ENCODE measurements around the gene TRIM71. TPM values are rescaled to one million over a fixed set of nuclear protein-coding genes. Genes with fewer than 3 reads are reported as not detected.
"Not testable (repeated sequence)": the region's sequence is repeated elsewhere in the genome, so short reads cannot be mapped to it uniquely, and the experiment has no call there.

TRIM71 gene
- not detected for polyA plus RNA-seq

DNA sequence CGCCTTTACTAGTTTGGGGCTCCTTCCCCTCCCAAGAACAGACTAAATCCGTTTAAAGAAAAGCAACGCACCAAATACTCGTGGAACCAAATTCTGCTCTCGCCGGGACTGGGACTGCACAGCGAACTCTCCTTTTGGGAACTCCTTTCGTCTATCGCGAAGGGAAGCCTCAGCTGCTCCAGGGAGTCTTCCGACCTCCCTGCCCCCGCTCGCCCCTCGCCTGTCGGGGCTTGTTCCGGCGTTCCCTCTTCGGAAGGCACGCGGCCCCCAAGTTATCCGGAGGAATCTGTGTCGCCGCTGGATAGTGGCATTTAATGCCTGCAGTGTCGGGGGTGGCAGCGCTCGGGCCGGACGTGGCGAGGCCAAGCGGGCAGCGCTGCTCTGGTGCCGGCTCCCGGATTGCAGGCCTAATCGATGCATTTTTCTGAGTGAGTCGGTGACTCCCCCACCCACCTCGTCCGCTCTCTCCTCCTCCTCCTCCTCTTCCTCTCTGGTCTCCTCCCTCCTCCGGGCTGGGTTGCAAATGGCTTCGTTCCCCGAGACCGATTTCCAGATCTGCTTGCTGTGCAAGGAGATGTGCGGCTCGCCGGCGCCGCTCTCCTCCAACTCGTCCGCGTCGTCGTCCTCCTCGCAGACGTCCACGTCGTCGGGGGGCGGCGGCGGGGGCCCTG is at the start of gene TRIM71:
Gene TRIM71 (plus strand): TSS at position 440 of the 671 bp plus-strand sequence. CDS start 84 bp downstream, at position 524.
- H3K4me1 ChIP-seq (ENCODE audit: control insufficient read depth in 2 of 2, insufficient read depth in 2 of 2, low read length in 1 of 2): peaks cover 12 to 17% of the 10 kb centered on the region in 2 donors
- H3K27ac ChIP-seq (ENCODE audit: low read depth in 2 of 2, low read length in 1 of 2): no peak within 1 kb of the TSS
- 1 to 2% methylated on average over 59 of the region's 59 CpGs for WGBS, 2 donors
- H3K36me3 ChIP-seq (ENCODE audit: control insufficient read depth in 2 of 2, insufficient read depth in 2 of 2, low read length in 1 of 2): no peaks in the 10 kb centered on the region
- H3K4me3 ChIP-seq (ENCODE audit: low read depth in 1 of 2, low read length in 2 of 2): peak within 1 kb of the TSS; percentile 30 to 48
- peaks cover 5 to 8% of the 10 kb centered on the region in 2 donors for H3K9me3 ChIP-seq (ENCODE audit: control insufficient read depth in 2 of 2, insufficient read depth in 1 of 2, low read depth in 1 of 2, low read length in 1 of 2)
- H3K27me3 ChIP-seq (ENCODE audit: control insufficient read depth in 1 of 2, insufficient read depth in 2 of 2, low read length in 2 of 2): peaks cover 20 to 25% of the 10 kb centered on the region in 2 donors

GRCh38 chr3:32778389-32778788 is 39.4 kb upstream of the TRIM71 start:
- Histone ChIP-seq H3K4me1 (ENCODE audit: control insufficient read depth in 2 of 2, insufficient read depth in 2 of 2, low read length in 1 of 2) (peaks cover 0 to 5% of the 10 kb centered on the region in 2 donors), H3K27ac (ENCODE audit: low read depth in 2 of 2, low read length in 1 of 2) (no peak overlapping the region), H3K27me3 (ENCODE audit: control insufficient read depth in 1 of 2, insufficient read depth in 2 of 2, low read length in 2 of 2) (no peaks in the 10 kb centered on the region), H3K36me3 (ENCODE audit: control insufficient read depth in 2 of 2, insufficient read depth in 2 of 2, low read length in 1 of 2) (peaks cover 0 to 2% of the 10 kb centered on the region in 2 donors), H3K4me3 (ENCODE audit: low read depth in 1 of 2, low read length in 2 of 2) (no peak overlapping the region), H3K9me3 (ENCODE audit: control insufficient read depth in 2 of 2, insufficient read depth in 1 of 2, low read depth in 1 of 2, low read length in 1 of 2) (no peaks in the 10 kb centered on the region)
- WGBS, 2 donors: 92 to 95% methylated on average over 4 of the region's 4 CpGs

- H3K9me3 ChIP-seq (ENCODE audit: control insufficient read depth in 2 of 2, insufficient read depth in 1 of 2, low read depth in 1 of 2, low read length in 1 of 2): no peaks in the 10 kb centered on the region
- WGBS, 2 donors: 89 to 91% methylated on average over 10 of the region's 10 CpGs
- H3K27me3 ChIP-seq (ENCODE audit: control insufficient read depth in 1 of 2, insufficient read depth in 2 of 2, low read length in 2 of 2): no peaks in the 10 kb centered on the region
- H3K27ac ChIP-seq (ENCODE audit: low read depth in 2 of 2, low read length in 1 of 2): no peak overlapping the region
- no peaks in the 10 kb centered on the region for H3K36me3 ChIP-seq (ENCODE audit: control insufficient read depth in 2 of 2, insufficient read depth in 2 of 2, low read length in 1 of 2)
- H3K4me3 ChIP-seq (ENCODE audit: low read depth in 1 of 2, low read length in 2 of 2): no peak overlapping the region
- H3K4me1 ChIP-seq (ENCODE audit: control insufficient read depth in 2 of 2, insufficient read depth in 2 of 2, low read length in 1 of 2): peaks cover 0 to 5% of the 10 kb centered on the region in 2 donors
Observed at GRCh38 chr3:32780071-32780734, 37.6 kb upstream of the TRIM71 start.

GRCh38 chr3:32780735-32781210 is 37.0 kb upstream of the TRIM71 start:
- no peaks in the 10 kb centered on the region for H3K36me3 ChIP-seq (ENCODE audit: control insufficient read depth in 2 of 2, insufficient read depth in 2 of 2, low read length in 1 of 2)
- peak overlapping the region; percentile 45 to 52 for H3K4me3 ChIP-seq (ENCODE audit: low read depth in 1 of 2, low read length in 2 of 2)

DNA sequence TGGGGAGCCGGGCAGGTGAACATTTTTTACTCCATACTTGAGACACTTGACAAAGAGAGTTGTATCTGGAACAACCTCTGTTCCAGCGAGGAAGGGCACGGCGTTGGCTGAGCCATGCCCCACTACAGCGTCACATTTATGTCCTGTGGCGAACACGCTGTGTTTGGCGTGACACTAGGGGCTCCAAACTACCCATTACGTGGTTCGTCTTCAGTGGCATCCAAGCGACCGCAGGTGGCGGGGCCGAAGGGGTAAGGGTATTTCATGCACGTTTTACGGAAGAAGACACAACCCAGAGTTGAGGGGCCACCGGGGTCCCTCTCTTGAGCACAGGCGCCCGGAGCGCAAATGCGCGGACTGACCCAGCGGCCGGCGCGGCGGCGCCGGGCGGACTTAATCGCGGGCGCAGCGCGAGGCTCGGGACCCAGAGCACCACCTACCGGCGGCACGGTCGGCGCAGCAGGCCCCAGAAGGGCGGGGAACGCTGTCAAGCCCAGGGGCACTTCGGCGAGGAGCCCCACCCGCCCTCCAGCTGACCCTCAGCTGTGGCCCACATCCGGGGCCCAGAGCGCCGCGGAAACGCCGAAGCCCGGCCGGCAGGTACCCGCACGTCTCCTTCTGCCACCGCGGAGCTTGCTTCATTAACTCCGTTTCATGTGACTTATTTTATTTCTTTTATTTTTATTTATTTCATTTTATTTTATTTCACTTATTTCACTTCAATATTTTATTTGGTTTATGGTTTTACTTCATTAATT is 36.4 kb upstream of the TRIM71 start:
- no peaks in the 10 kb centered on the region for H3K27me3 ChIP-seq (ENCODE audit: control insufficient read depth in 1 of 2, insufficient read depth in 2 of 2, low read length in 2 of 2)
- H3K27ac ChIP-seq (ENCODE audit: low read depth in 2 of 2, low read length in 1 of 2): no peak overlapping the region
- peak overlapping the region; percentile 45 to 52 for H3K4me3 ChIP-seq (ENCODE audit: low read depth in 1 of 2, low read length in 2 of 2)
- no peaks in the 10 kb centered on the region for H3K9me3 ChIP-seq (ENCODE audit: control insufficient read depth in 2 of 2, insufficient read depth in 1 of 2, low read depth in 1 of 2, low read length in 1 of 2)
- WGBS, 2 donors: 1% methylated on average over 56 to 59 of the region's 59 CpGs
- no peaks in the 10 kb centered on the region for H3K36me3 ChIP-seq (ENCODE audit: control insufficient read depth in 2 of 2, insufficient read depth in 2 of 2, low read length in 1 of 2)
- peaks cover 0 to 5% of the 10 kb centered on the region in 2 donors for H3K4me1 ChIP-seq (ENCODE audit: control insufficient read depth in 2 of 2, insufficient read depth in 2 of 2, low read length in 1 of 2)

More at GRCh38 chr3:32780735-32781210, 37.0 kb upstream of the TRIM71 start:
- no peak overlapping the region for H3K27ac ChIP-seq (ENCODE audit: low read depth in 2 of 2, low read length in 1 of 2)
- H3K4me1 ChIP-seq (ENCODE audit: control insufficient read depth in 2 of 2, insufficient read depth in 2 of 2, low read length in 1 of 2): peaks cover 0 to 5% of the 10 kb centered on the region in 2 donors
- no peaks in the 10 kb centered on the region for H3K27me3 ChIP-seq (ENCODE audit: control insufficient read depth in 1 of 2, insufficient read depth in 2 of 2, low read length in 2 of 2)
- WGBS, 2 donors: 3 to 5% methylated on average over 36 of the region's 36 CpGs
- H3K9me3 ChIP-seq (ENCODE audit: control insufficient read depth in 2 of 2, insufficient read depth in 1 of 2, low read depth in 1 of 2, low read length in 1 of 2): no peaks in the 10 kb centered on the region

DNA sequence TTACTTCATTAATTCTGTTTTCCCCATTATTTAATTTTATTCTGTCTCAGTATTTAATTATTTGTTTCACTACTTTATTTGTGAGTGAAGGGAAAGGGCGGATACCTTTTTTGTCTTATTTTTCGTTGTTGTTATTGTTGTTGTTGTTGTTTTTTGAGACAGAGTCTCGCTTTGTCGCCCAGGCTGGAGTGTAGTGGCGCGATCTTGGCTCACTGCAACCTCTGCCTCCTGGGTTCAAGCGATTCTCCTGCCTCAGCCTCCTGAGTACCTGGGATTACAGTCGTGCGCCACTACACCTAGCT is 35.9 kb upstream of the TRIM71 start:
- not testable (repeated sequence) for H3K4me1 ChIP-seq (ENCODE audit: control insufficient read depth in 2 of 2, insufficient read depth in 2 of 2, low read length in 1 of 2); H3K9me3 ChIP-seq (ENCODE audit: control insufficient read depth in 2 of 2, insufficient read depth in 1 of 2, low read depth in 1 of 2, low read length in 1 of 2); H3K4me3 ChIP-seq (ENCODE audit: low read depth in 1 of 2, low read length in 2 of 2); H3K27ac ChIP-seq (ENCODE audit: low read depth in 2 of 2, low read length in 1 of 2); H3K27me3 ChIP-seq (ENCODE audit: control insufficient read depth in 1 of 2, insufficient read depth in 2 of 2, low read length in 2 of 2); H3K36me3 ChIP-seq (ENCODE audit: control insufficient read depth in 2 of 2, insufficient read depth in 2 of 2, low read length in 1 of 2)
- WGBS, 2 donors: 87 to 90% methylated on average over 9 of the region's 9 CpGs

- Histone ChIP-seq H3K36me3 (ENCODE audit: control insufficient read depth in 2 of 2, insufficient read depth in 2 of 2, low read length in 1 of 2) (no peaks in the 10 kb centered on the region), H3K27ac (ENCODE audit: low read depth in 2 of 2, low read length in 1 of 2) (no peak overlapping the region), H3K27me3 (ENCODE audit: control insufficient read depth in 1 of 2, insufficient read depth in 2 of 2, low read length in 2 of 2) (no peaks in the 10 kb centered on the region), H3K4me3 (ENCODE audit: low read depth in 1 of 2, low read length in 2 of 2) (no peak overlapping the region), H3K9me3 (ENCODE audit: control insufficient read depth in 2 of 2, insufficient read depth in 1 of 2, low read depth in 1 of 2, low read length in 1 of 2) (no peaks in the 10 kb centered on the region), H3K4me1 (ENCODE audit: control insufficient read depth in 2 of 2, insufficient read depth in 2 of 2, low read length in 1 of 2) (peaks cover 0 to 5% of the 10 kb centered on the region in 2 donors)
- 95 to 98% methylated on average over 3 of the region's 3 CpGs for WGBS, 2 donors
Observed at GRCh38 chr3:32782407-32782806, 35.4 kb upstream of the TRIM71 start.

GRCh38 chr3:32791833-32792232 is 26.0 kb upstream of the TRIM71 start:
- Histone ChIP-seq H3K4me1 (ENCODE audit: control insufficient read depth in 2 of 2, insufficient read depth in 2 of 2, low read length in 1 of 2) (no peaks in the 10 kb centered on the region), H3K27me3 (ENCODE audit: control insufficient read depth in 1 of 2, insufficient read depth in 2 of 2, low read length in 2 of 2) (no peaks in the 10 kb centered on the region), H3K4me3 (ENCODE audit: low read depth in 1 of 2, low read length in 2 of 2) (no peak overlapping the region), H3K9me3 (ENCODE audit: control insufficient read depth in 2 of 2, insufficient read depth in 1 of 2, low read depth in 1 of 2, low read length in 1 of 2) (no peaks in the 10 kb centered on the region), H3K27ac (ENCODE audit: low read depth in 2 of 2, low read length in 1 of 2) (no peak overlapping the region), H3K36me3 (ENCODE audit: control insufficient read depth in 2 of 2, insufficient read depth in 2 of 2, low read length in 1 of 2) (no peaks in the 10 kb centered on the region)
- 63 to 76% methylated on average over 3 of the region's 3 CpGs for WGBS, 2 donors

GRCh38 chr3:32794487-32795308 is 23.1 kb upstream of the TRIM71 start:
- H3K27me3 ChIP-seq (ENCODE audit: control insufficient read depth in 1 of 2, insufficient read depth in 2 of 2, low read length in 2 of 2): no peaks in the 10 kb centered on the region
- H3K4me1 ChIP-seq (ENCODE audit: control insufficient read depth in 2 of 2, insufficient read depth in 2 of 2, low read length in 1 of 2): no peaks in the 10 kb centered on the region
- 74 to 80% methylated on average over 8 of the region's 8 CpGs for WGBS, 2 donors
- no peak overlapping the region for H3K4me3 ChIP-seq (ENCODE audit: low read depth in 1 of 2, low read length in 2 of 2)
- no peak overlapping the region for H3K27ac ChIP-seq (ENCODE audit: low read depth in 2 of 2, low read length in 1 of 2)
- H3K36me3 ChIP-seq (ENCODE audit: control insufficient read depth in 2 of 2, insufficient read depth in 2 of 2, low read length in 1 of 2): no peaks in the 10 kb centered on the region
- H3K9me3 ChIP-seq (ENCODE audit: control insufficient read depth in 2 of 2, insufficient read depth in 1 of 2, low read depth in 1 of 2, low read length in 1 of 2): no peaks in the 10 kb centered on the region
